H1 (cell line): Measurements from ENCODE around the gene LRRC28. TPM values are rescaled to one million over a fixed set of nuclear protein-coding genes. Genes with fewer than 3 reads are reported as not detected.

Source experiments
- CTCF ChIA-PET: fragments of 300-600 bp; sonication (Branson Sonifier 250); formaldehyde crosslinking; loops from one replicate; lab custom pipeline; 2021; ENCODE audit not compliant: partially characterized antibody; lab: Charles Lee
- POLR2A ChIA-PET: fragments of 300-600 bp; sonication (Branson Sonifier 250); formaldehyde crosslinking; loops from one replicate; lab custom pipeline; 2021; ENCODE audit warnings: inconsistent platforms; ENCODE audit not compliant: partially characterized antibody; lab: Charles Lee
- DNase-seq, 2 experiments: peaks; one replicate each; pipeline versions ENCODE4 v3.0.0 to v3.0.0-alpha.2; 2010 to 2022; ENCODE audit warnings: low spot score in 2 of 2, low read depth in 1 of 2, mixed read lengths in 1 of 2
- FAIRE-seq: peaks from 2 replicates; lab custom pipeline; 2011; peaks lifted over from hg19 to GRCh38; lab: Jason Lieb, UNC
- H2AFZ ChIP-seq: 2 replicates; pipeline ENCODE4 v1.8.1; 2012; ENCODE audit warnings: low read length, inconsistent platforms
- H2AK5ac ChIP-seq: 2 replicates; pipeline ENCODE4 v1.6.1; 2013; ENCODE audit warnings: low read depth, low read length
- H2BK120ac ChIP-seq: replicated peaks from 2 replicates; pipeline ENCODE3; 2013; ENCODE audit warnings: low read depth, low read length, inconsistent platforms
- H2BK12ac ChIP-seq: 2 replicates; pipeline ENCODE4 v1.6.1; 2013; ENCODE audit warnings: low read depth, low read length
- H2BK15ac ChIP-seq: 2 replicates; pipeline ENCODE4 v1.6.1; 2013; ENCODE audit warnings: low read length
- H2BK20ac ChIP-seq: 2 replicates; pipeline ENCODE4 v1.6.1; 2013; ENCODE audit warnings: low read length
- H2BK5ac ChIP-seq: 2 replicates; pipeline ENCODE4 v1.6.1; 2013; ENCODE audit warnings: low read depth, low read length
- H3K14ac ChIP-seq: 2 replicates; pipeline ENCODE4 v1.6.1; 2013; ENCODE audit warnings: inconsistent platforms; ENCODE audit not compliant: insufficient read length
- H3K18ac ChIP-seq: 2 replicates; pipeline ENCODE4 v1.6.1; 2013; ENCODE audit warnings: low read length; ENCODE audit errors: extremely low read depth
- H3K23ac ChIP-seq: 2 replicates; pipeline ENCODE4 v1.6.1; 2013; ENCODE audit warnings: inconsistent platforms; ENCODE audit not compliant: insufficient read length
- H3K23me2 ChIP-seq: 2 replicates; pipeline ENCODE4 v1.6.1; 2013; ENCODE audit warnings: low read depth, low read length
- H3K27ac ChIP-seq: 2 replicates; pipeline ENCODE4 v1.6.1; 2011; ENCODE audit warnings: low read depth, low read length, inconsistent platforms
- H3K27me3 ChIP-seq, 4 experiments: replicated peaks in 1 of 4; 1 replicate in 1 of 4; 2 replicates in 3 of 4; pipeline versions ENCODE4 v1.6.1 to v1.8.1; 2011 to 2013; ENCODE audit warnings: low read length in 3 of 4, mild to moderate bottlenecking in 3 of 4, inconsistent platforms in 2 of 4, mixed read lengths in 2 of 4, moderate library complexity in 1 of 4; ENCODE audit not compliant: control insufficient read depth in 3 of 4, insufficient read depth in 3 of 4; ENCODE audit errors: extremely low read depth in 1 of 4
- H3K36me3 ChIP-seq, 4 experiments: 2 replicates each; pipeline versions ENCODE4 v1.6.1 to v1.8.1; 2011 to 2013; ENCODE audit warnings: mild to moderate bottlenecking in 4 of 4, low read length in 3 of 4, moderate library complexity in 2 of 4, control low read depth in 1 of 4, inconsistent platforms in 1 of 4; ENCODE audit not compliant: insufficient read depth in 4 of 4, control insufficient read depth in 2 of 4
- H3K4ac ChIP-seq: replicated peaks from 2 replicates; pipeline ENCODE3; 2013; ENCODE audit warnings: low read length, low read depth, mixed read lengths, inconsistent platforms; ENCODE audit not compliant: insufficient read length
- H3K4me1 ChIP-seq, 4 experiments: replicated peaks in 1 of 4; 1 replicate in 1 of 4; 2 replicates in 3 of 4; pipeline versions ENCODE4 v1.6.1 to v1.8.1; 2011 to 2013; ENCODE audit warnings: low read length in 3 of 4, inconsistent platforms in 2 of 4, mixed read lengths in 1 of 4; ENCODE audit not compliant: insufficient read depth in 4 of 4, control insufficient read depth in 3 of 4
- H3K4me2 ChIP-seq, 2 experiments: 2 replicates each; pipeline versions ENCODE4 v1.6.1 to v1.8.1; 2011 to 2013; ENCODE audit warnings: low read depth in 2 of 2, low read length in 2 of 2, control low read depth in 1 of 2, inconsistent platforms in 1 of 2, mild to moderate bottlenecking in 1 of 2; ENCODE audit not compliant: insufficient read depth in 1 of 2
- H3K4me3 ChIP-seq, 4 experiments: fragments of 200-600, 300-600 bp in 1 of 4; sonication (generic), shearing (Covaris generic), sonication (Bioruptor Twin) in 1 of 4; 2 replicates each; pipeline versions ENCODE4 v1.5.1 to v1.8.1; 2011 to 2016; ENCODE audit warnings: low read length in 4 of 4, low read depth in 3 of 4, control low read depth in 2 of 4, inconsistent platforms in 2 of 4, mild to moderate bottlenecking in 2 of 4, mixed read lengths in 1 of 4, moderate library complexity in 1 of 4; ENCODE audit not compliant: insufficient read depth in 2 of 4; ENCODE audit errors: extremely low read depth in 1 of 4
- H3K56ac ChIP-seq: replicated peaks from 2 replicates; pipeline ENCODE3; 2013; ENCODE audit warnings: low read depth, mild to moderate bottlenecking, mixed read lengths, low read length, inconsistent platforms; ENCODE audit not compliant: insufficient read length
- H3K79me1 ChIP-seq: 2 replicates; pipeline ENCODE4 v1.6.1; 2013; ENCODE audit warnings: low read depth, low read length, control low read depth
- H3K79me2 ChIP-seq, 2 experiments: 2 replicates each; pipeline versions ENCODE4 v1.6.1 to v1.8.1; 2012 to 2013; ENCODE audit warnings: low read length in 2 of 2, mild to moderate bottlenecking in 2 of 2, inconsistent platforms in 1 of 2; ENCODE audit not compliant: insufficient read depth in 2 of 2, control insufficient read depth in 1 of 2
- H3K9ac ChIP-seq, 4 experiments: replicated peaks in 1 of 4; 1 replicate in 1 of 4; 2 replicates in 3 of 4; pipeline versions ENCODE4 v1.6.1 to v1.8.1; 2011 to 2013; ENCODE audit warnings: low read depth in 3 of 4, low read length in 3 of 4, control low read depth in 2 of 4, mild to moderate bottlenecking in 2 of 4, moderate library complexity in 2 of 4, inconsistent platforms in 1 of 4; ENCODE audit errors: extremely low read depth in 1 of 4
- H3K9me3 ChIP-seq, 2 experiments: 2 replicates each; pipeline versions ENCODE4 v1.6.1 to v1.8.1; 2012 to 2013; ENCODE audit warnings: mild to moderate bottlenecking in 2 of 2, moderate library complexity in 2 of 2, control low read depth in 1 of 2, inconsistent platforms in 1 of 2, low read depth in 1 of 2, low read length in 1 of 2, mixed read lengths in 1 of 2; ENCODE audit not compliant: insufficient read depth in 2 of 2
- H4K20me1 ChIP-seq, 2 experiments: replicated peaks in 1 of 2; 2 replicates each; pipeline versions ENCODE3 to v1.8.1; 2011 to 2013; ENCODE audit warnings: inconsistent platforms in 2 of 2, low read length in 2 of 2, mild to moderate bottlenecking in 1 of 2; ENCODE audit not compliant: insufficient read depth in 2 of 2, control insufficient read depth in 1 of 2
- H4K5ac ChIP-seq: 2 replicates; pipeline ENCODE4 v1.6.1; 2013; ENCODE audit warnings: low read length, low read depth, mixed read lengths, inconsistent platforms; ENCODE audit not compliant: insufficient read length
- H4K8ac ChIP-seq: 2 replicates; pipeline ENCODE4 v1.8.0; 2013; ENCODE audit warnings: mild to moderate bottlenecking, moderate library complexity, low read length, inconsistent platforms; ENCODE audit not compliant: insufficient read depth; ENCODE audit errors: extremely low read depth
- H4K91ac ChIP-seq: replicated peaks from 2 replicates; pipeline ENCODE3; 2013; ENCODE audit warnings: low read length, mixed read lengths, inconsistent platforms; ENCODE audit not compliant: insufficient read length
- CTBP2 ChIP-seq: IDR thresholded peaks from 2 replicates; pipeline ENCODE4 v1.7.0; 2011; ENCODE audit warnings: borderline replicate concordance, mild to moderate bottlenecking, moderate library complexity, mixed read lengths, low read length; ENCODE audit not compliant: insufficient read depth, insufficient read length
- MAX ChIP-seq: IDR thresholded peaks from 2 replicates; pipeline ENCODE4 v1.6.1; 2012; ENCODE audit warnings: inconsistent platforms
- SAP30 ChIP-seq: fragments of 300-600 bp; sonication (generic); IDR thresholded peaks from 2 replicates; pipeline ENCODE4 v1.7.1; 2012; ENCODE audit warnings: low read length, moderate library complexity, mild to moderate bottlenecking, inconsistent platforms; ENCODE audit not compliant: insufficient read depth, insufficient replicate concordance
- ZNF274 ChIP-seq: IDR thresholded peaks from 2 replicates; pipeline ENCODE4 v1.7.0; 2012; ENCODE audit warnings: low read length, borderline replicate concordance; ENCODE audit errors: extremely low read depth
- WGBS, 2 experiments: shearing (Covaris generic) in 1 of 2; methylation state at CpG; one replicate each; pipeline versions ENCODE4 v1.1.6 to v1.1.7; 2013 to 2015; ENCODE audit warnings: low lambda C conversion rate in 2 of 2, mixed read lengths in 2 of 2, inconsistent platforms in 1 of 2, low coverage in 1 of 2, missing lambda C conversion rate in 1 of 2; ENCODE audit not compliant: insufficient replicate concordance in 2 of 2, insufficient coverage in 1 of 2, insufficient read length in 1 of 2; ENCODE audit errors: extremely low coverage in 1 of 2, missing lambda C conversion rate in 1 of 2; 5-methylcytosine and 5-hydroxymethylcytosine counted together
- polyA plus RNA-seq, 7 experiments: library from polyadenylated mRNA; depleted of rRNA in 3 of 7; stranded (reverse) in 5 of 7; unstranded in 2 of 7; fragments of >200 nt in 5 of 7; fragments of 200-250 nt in 2 of 7; gene quantifications; 1 replicate in 5 of 7; 2 replicates in 1 of 7; 4 replicates in 1 of 7; pipeline versions ENCODE4 v1.2.1 to v1.2.3, GENCODE V29; 2011 to 2013; ENCODE audit warnings: missing spikeins in 2 of 7, mixed read lengths in 2 of 7
- total RNA-seq: library from RNA; stranded (reverse); fragmentation: NEBNext Ultra II Directional; extraction: Animal tissue kit (Norgen Biotek cat#: 25700); gene quantifications from 2 replicates; pipeline ENCODE4 v1.2.1, GENCODE V29; 2021

Gene LRRC28
- total and polyA plus RNA-seq, 2 of the 8 experiments (the other 6 are each of a cell fraction or from before 2014, with no cell fraction given): 20.2 to 23.3 TPM

DNA sequence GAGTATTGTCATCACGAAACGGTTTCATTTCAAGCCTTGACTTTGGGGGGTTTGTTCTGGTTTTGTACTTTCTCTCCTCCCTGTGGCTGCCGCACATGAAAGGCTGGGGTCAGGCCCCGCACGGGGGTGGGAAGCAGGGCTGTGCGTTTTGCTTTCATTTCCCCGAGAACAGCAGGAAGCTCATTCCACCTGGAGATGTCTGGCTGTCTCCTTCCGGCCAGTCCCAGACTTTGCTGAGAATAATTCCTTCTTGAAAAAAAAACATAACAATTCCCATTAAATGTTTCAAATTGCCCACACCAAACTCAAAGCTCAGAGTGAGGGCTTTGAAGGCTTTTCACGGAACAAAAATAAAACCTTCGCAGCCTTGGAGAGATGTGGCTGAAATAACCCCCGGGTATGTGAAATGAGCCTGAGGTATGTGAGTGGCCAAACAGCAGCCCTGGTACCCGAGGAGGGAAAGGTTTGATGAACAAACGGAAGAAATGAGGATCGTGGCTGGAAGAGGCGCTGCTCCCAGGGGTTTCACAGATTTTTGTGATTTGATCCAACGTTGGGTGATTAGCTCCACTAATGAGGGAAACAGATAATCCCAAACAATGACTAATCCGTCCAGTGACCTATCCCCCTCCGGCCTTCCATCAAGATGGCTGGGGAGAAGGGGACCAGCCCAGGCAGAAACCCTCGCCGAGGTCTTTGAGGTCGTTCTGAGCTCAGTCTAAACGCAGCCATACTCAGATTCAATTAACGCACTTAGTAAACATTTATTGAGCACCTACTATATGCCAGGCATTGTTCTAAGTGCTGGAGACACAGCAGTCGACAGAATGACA is 187.6 kb downstream of the LRRC28 start:
- no peaks in the 10 kb centered on the region for H3K9me3 ChIP-seq
- H4K8ac ChIP-seq: no peak overlapping the region
- H3K79me1 ChIP-seq: no peaks in the 10 kb centered on the region
- no peak overlapping the region for H3K18ac ChIP-seq
- FAIRE-seq: no peak
- no peaks in the 10 kb centered on the region for H3K79me2 ChIP-seq
- no peak overlapping the region for H4K91ac ChIP-seq
- ChIA-PET POLR2A (no interaction called here), CTCF (interaction anchor here (0.6 kb wide), 1 partner anchor 31 kb away, joined by 3 read pairs; no protein-coding TSS in a partner anchor)
- H2AFZ ChIP-seq: no peak overlapping the region
- no peaks in the 10 kb centered on the region for H3K27me3 ChIP-seq
- H3K56ac ChIP-seq: no peak overlapping the region
- 80% methylated on average over 24 of the region's 24 CpGs; no CpG with 5 or more reads in 1 of the 2 experiments for WGBS, 2 experiments
- no peak overlapping the region for H2BK15ac ChIP-seq
- H2BK5ac ChIP-seq: no peak overlapping the region
- no peak overlapping the region for H2BK120ac ChIP-seq
- H3K4me3 ChIP-seq: no peak overlapping the region
- peaks cover 3 to 13% (median 5%) of the 10 kb centered on the region in 4 experiments; a peak in 4 of 7 replicates for H3K4me1 ChIP-seq
- no peak overlapping the region for H3K9ac ChIP-seq
- no peak overlapping the region for H2BK20ac ChIP-seq
- H3K36me3 ChIP-seq: no peaks in the 10 kb centered on the region
- DNase-seq: peak in 1 of 2 experiments; percentile 45
- H3K4me2 ChIP-seq: no peak overlapping the region
- H3K4ac ChIP-seq: no peak overlapping the region
- H3K27ac ChIP-seq: no peak overlapping the region
- no peak overlapping the region for H3K14ac ChIP-seq
- no peak for TF ChIP-seq SAP30
- TF ChIP-seq MAX: no peak
- no peak for TF ChIP-seq ZNF274
- no peak for TF ChIP-seq CTBP2
- H4K20me1 ChIP-seq: no peaks in the 10 kb centered on the region
- no peak overlapping the region for H2AK5ac ChIP-seq
- H3K23ac ChIP-seq: no peak overlapping the region
- no peaks in the 10 kb centered on the region; the same call in 1 of the 2 replicates for H3K23me2 ChIP-seq
- H2BK12ac ChIP-seq: no peak overlapping the region; the same call in 1 of the 2 replicates
- H4K5ac ChIP-seq: no peak overlapping the region
